Measurements from ENCODE around the gene VPS8. TPM values are rescaled to one million over a fixed set of nuclear protein-coding genes. Genes with fewer than 3 reads are reported as not detected.

The VPS8 gene
- total RNA-seq, 4 donors from 2014 or later, result 76.5 to 281 (median 163) TPM

DNA sequence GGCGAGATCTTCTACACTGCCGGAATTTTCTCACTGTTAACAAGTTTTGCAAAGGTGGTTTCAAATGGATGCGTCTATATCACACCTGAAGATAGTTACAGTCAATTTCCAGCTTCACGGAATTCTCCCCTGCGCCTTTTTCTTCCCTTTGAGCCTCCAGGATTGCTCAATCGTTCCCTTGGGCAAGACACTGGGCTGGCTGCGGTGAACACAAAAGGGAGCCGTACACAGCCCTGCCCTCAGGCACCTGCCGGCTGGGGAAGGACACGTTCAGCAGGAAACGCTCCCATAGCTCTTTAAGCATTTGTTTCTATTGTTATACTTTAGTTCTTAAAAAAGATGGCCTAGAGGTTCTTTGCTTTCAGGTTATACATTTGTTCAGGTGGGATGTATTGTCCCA, 255.2 kb downstream of the VPS8 start:
- no peak overlapping the region for H3K4me3 ChIP-seq
- intact Hi-C loops (cut with DNase I; ENCODE audit: low total_unique reads), result no loop called here

DNA sequence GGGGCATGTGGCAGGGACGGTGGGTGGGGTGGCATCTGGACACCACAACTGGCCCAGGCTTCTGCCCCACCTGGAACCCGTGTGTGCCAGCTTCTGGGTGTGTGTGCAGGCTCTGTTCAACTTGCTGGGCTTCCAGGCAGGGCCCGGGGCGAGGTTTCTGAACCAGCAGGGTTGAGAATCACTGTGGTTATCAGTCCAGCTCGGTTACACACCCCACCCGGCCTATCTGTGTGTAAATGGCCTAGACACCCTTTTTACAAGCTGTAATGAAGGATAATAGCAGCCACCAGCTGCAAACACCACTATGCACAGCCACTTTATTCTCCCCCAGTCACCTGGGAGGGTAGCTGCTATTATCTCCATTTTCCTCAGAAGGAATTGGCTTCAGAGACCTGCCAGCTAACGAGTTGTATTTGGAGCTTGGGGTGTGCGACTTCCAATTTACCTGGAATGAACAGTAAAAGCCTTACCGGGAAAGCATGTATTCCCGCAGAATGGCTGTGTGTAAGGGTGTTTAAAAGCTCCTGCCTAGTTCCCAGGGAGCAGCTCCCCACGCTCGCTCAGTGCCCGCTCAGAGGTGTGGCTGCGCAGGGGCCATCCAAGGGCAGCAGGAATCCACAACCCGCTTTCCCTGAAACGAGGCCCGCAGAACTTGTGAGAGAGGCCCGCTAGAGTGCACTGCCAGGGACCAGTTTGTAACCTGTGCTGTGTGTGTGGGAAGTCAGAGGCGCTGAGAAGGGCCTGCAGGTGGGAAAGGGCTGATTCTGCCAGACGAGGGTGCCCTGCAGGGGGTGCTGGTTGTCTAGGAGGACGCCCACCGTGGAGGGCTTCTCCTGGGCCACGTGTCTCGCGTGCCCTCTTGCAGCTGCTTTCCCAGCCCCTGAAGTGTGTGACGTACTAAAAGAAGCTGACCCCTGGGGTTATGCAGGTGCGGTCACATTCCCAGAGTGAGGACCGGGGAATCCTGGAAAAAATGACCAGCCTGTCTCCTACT, 257.4 kb downstream of the VPS8 start:
- H3K4me3 ChIP-seq, result no peak overlapping the region
- TF ChIP-seq POLR2A (IDR thresholded peaks at IDR 0.05), result no peak
- TF ChIP-seq, protein P1, sequence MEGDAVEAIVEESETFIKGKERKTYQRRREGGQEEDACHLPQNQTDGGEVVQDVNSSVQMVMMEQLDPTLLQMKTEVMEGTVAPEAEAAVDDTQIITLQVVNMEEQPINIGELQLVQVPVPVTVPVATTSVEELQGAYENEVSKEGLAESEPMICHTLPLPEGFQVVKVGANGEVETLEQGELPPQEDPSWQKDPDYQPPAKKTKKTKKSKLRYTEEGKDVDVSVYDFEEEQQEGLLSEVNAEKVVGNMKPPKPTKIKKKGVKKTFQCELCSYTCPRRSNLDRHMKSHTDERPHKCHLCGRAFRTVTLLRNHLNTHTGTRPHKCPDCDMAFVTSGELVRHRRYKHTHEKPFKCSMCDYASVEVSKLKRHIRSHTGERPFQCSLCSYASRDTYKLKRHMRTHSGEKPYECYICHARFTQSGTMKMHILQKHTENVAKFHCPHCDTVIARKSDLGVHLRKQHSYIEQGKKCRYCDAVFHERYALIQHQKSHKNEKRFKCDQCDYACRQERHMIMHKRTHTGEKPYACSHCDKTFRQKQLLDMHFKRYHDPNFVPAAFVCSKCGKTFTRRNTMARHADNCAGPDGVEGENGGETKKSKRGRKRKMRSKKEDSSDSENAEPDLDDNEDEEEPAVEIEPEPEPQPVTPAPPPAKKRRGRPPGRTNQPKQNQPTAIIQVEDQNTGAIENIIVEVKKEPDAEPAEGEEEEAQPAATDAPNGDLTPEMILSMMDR (IDR thresholded peaks at IDR 0.05), result no peak
- no peak for DNase-seq
- no peaks in the 10 kb centered on the region for H3K27me3 ChIP-seq
- H3K9me3 ChIP-seq, result no peaks in the 10 kb centered on the region
- H3K36me3 ChIP-seq, result no peaks in the 10 kb centered on the region
- no peak overlapping the region for H3K27ac ChIP-seq
- intact Hi-C loops (cut with DNase I; ENCODE audit: low total_unique reads), result no loop called here
- H3K4me1 ChIP-seq, result no peaks in the 10 kb centered on the region

More for the DNA sequence above, 255.2 kb downstream of the VPS8 start:
- Histone ChIP-seq H3K9me3 (no peaks in the 10 kb centered on the region), H3K4me1 (no peaks in the 10 kb centered on the region), H3K36me3 (no peaks in the 10 kb centered on the region), H3K27me3 (no peaks in the 10 kb centered on the region), H3K27ac (no peak overlapping the region)
- TF ChIP-seq, protein P1 (IDR thresholded peaks at IDR 0.05), result no peak
- TF ChIP-seq POLR2A (IDR thresholded peaks at IDR 0.05), result no peak
- no peak for DNase-seq

DNA sequence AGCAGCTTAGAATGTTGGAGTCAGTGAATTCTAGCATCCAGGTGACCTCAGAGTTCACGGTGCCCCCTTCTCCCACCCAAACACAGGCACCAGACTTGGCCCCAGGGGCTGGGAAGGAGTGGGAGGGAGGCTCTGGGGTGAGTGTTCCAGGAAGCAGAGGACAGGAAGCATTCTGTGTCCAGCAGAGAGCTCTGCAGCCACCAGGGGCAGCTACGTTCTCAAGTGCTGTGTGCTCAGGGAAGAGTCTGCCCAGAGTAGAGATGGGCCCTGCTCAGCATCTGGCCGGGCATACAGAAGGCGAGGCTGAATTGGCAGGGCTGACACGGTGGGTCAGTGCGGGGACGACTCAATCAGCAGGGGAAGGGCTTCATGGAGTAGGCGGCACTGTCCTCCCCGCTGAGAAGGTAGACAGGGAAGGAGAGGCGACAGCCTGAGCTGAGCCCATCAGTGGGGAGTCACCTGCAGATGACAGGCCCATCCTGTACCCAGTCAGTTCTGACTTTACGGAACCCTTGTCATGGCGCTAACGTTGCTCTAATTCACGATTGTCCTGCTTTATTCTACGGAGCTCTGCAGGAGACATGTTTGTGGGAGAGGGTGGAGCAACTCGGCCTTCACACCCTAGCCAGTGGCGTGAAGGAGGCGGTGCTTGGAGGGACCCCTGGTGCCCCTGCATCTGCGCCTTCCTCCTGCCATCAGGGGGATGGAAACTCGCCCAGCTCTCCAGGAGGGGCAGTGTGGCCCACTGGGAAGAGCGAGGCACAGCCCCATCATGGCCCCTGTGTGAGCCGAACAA, 258.7 kb downstream of the VPS8 start:
- Histone ChIP-seq H3K27ac (no peak overlapping the region), H3K36me3 (no peaks in the 10 kb centered on the region), H3K4me1 (no peaks in the 10 kb centered on the region), H3K9me3 (no peaks in the 10 kb centered on the region), H3K27me3 (no peaks in the 10 kb centered on the region), H3K4me3 (no peak overlapping the region)
- TF ChIP-seq, protein P1 (IDR thresholded peaks at IDR 0.05), result no peak
- intact Hi-C loops (cut with DNase I; ENCODE audit: low total_unique reads), result no loop called here
- no peak for DNase-seq

DNA sequence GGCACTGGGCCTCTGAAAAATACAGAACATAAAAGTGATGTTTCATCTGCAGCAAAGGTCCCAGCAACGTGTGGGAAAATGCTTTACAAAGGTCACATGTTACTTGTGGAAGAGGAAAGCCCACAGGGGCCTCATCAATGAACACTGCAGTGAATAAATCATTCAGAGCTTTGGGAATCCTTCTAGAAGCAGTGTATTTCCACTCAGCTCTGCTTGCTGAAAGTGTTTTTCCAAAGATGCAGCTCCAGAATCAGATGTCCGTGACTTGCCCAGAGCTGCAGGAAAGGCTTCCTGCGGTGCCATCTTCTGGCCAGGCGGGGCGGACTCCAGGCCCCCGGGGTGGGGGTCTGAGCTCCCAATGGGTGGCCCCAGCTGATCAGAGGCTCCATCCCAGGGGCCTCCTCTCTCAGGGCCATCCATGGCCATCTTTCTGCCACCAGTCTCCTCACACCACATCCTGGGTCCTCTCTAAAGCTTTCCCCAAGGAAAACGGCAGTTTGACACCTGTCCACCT, 259.4 kb downstream of the VPS8 start:
- Histone ChIP-seq H3K27me3 (no peaks in the 10 kb centered on the region), H3K4me1 (no peaks in the 10 kb centered on the region), H3K9me3 (no peaks in the 10 kb centered on the region), H3K27ac (no peak overlapping the region), H3K4me3 (no peak overlapping the region), H3K36me3 (no peaks in the 10 kb centered on the region)
- no peak for DNase-seq
- no peak for TF ChIP-seq POLR2A (IDR thresholded peaks at IDR 0.05)
- TF ChIP-seq, protein P1 (IDR thresholded peaks at IDR 0.05), result no peak
- intact Hi-C loops (cut with DNase I; ENCODE audit: low total_unique reads), result no loop called here
